ENCODE data around the gene TLE2. TPM values are rescaled to one million over a fixed set of nuclear protein-coding genes. Genes with fewer than 3 reads are reported as not detected.

Gene TLE2
- total RNA-seq, 2 donors from 2014 or later = 34.5 to 45.2 TPM

GRCh38 chr19:3065675-3066357 lies 36.7 kb upstream of the TLE2 start:
- H3K27me3 ChIP-seq = no peaks in the 10 kb centered on the region
- no peaks in the 10 kb centered on the region for H3K9me3 ChIP-seq
- TF ChIP-seq POLR2A (IDR thresholded peaks at IDR 0.05) (peak in 1 of 3 donors; percentile 17), CTCF (IDR thresholded peaks at IDR 0.05) (peak in 1 of 7 experiments; percentile 14)
- peaks cover 34% of the 10 kb centered on the region for H3K4me1 ChIP-seq
- no peak overlapping the region for H3K4me3 ChIP-seq
- peak; percentile 38 for ATAC-seq
- intact Hi-C loops (cut with DNase I) = no loop called here
- no peaks in the 10 kb centered on the region for H3K36me3 ChIP-seq (replicated peaks in 1 of 2; ENCODE audit: insufficient read depth in 1 of 2, low read depth in 2 of 2)
- DNase-seq = peak; percentile 56 to 77 (median 74)
- peak overlapping the region; percentile 56 to 80 (median 78) for H3K27ac ChIP-seq
- 30 to 41% methylated on average over 8 to 15 of the region's 15 CpGs for WGBS, 2 donors

GRCh38 chr19:3064011-3064330 lies 34.9 kb upstream of the TLE2 start:
- 88 to 93% methylated on average over 7 of the region's 7 CpGs for WGBS, 2 donors
- H3K27me3 ChIP-seq = no peaks in the 10 kb centered on the region
- H3K27ac ChIP-seq = peak overlapping the region in 1 of 4 donors; percentile 96
- H3K4me1 ChIP-seq = peaks cover 52% of the 10 kb centered on the region
- no peak for TF ChIP-seq POLR2A (IDR thresholded peaks at IDR 0.05)
- no peak for TF ChIP-seq CTCF (IDR thresholded peaks at IDR 0.05)
- ATAC-seq = no peak
- no peak for DNase-seq
- H3K9me3 ChIP-seq = no peaks in the 10 kb centered on the region
- no peak overlapping the region for H3K4me3 ChIP-seq
- intact Hi-C loops (cut with DNase I) = no loop called here
- H3K36me3 ChIP-seq (replicated peaks in 1 of 2; ENCODE audit: insufficient read depth in 1 of 2, low read depth in 2 of 2) = peaks cover 0 to 3% of the 10 kb centered on the region in 2 donors

- intact Hi-C loops (cut with DNase I) = no loop called here
- DNase-seq (peak; percentile 67 to 85 (median 82)), ATAC-seq (peak; percentile 67)
- Histone ChIP-seq H3K27ac (peak within 1 kb of the TSS; percentile 90 to 98 (median 96)), H3K36me3 (replicated peaks in 1 of 2; ENCODE audit: insufficient read depth in 1 of 2, low read depth in 2 of 2) (peaks cover 0 to 3% of the 10 kb centered on the region in 2 donors), H3K27me3 (no peaks in the 10 kb centered on the region), H3K4me1 (peaks cover 67% of the 10 kb centered on the region), H3K4me3 (peak within 1 kb of the TSS; percentile 31 to 98), H3K9me3 (no peaks in the 10 kb centered on the region)
- WGBS, 2 donors = 1 to 8% methylated on average over 12 to 56 of the region's 111 CpGs
- TF ChIP-seq POLR2A (IDR thresholded peaks at IDR 0.05) (no peak), CTCF (IDR thresholded peaks at IDR 0.05) (peak in 1 of 7 experiments; percentile 5)
Measured at GRCh38 chr19:3062165-3063105, 33.4 kb upstream of the TLE2 start, which contains the start of gene TLE5. TSS of gene TLE5 (minus strand) at chr19:3062495. CDS start at chr19:3062200, 295 bp downstream.

GRCh38 chr19:3061182-3062161 lies 32.4 kb upstream of the TLE2 start:
- Histone ChIP-seq H3K27ac (peak overlapping the region; percentile 90 to 98 (median 96)), H3K36me3 (replicated peaks in 1 of 2; ENCODE audit: insufficient read depth in 1 of 2, low read depth in 2 of 2) (peaks cover 0 to 3% of the 10 kb centered on the region in 2 donors), H3K27me3 (no peaks in the 10 kb centered on the region), H3K4me1 (peaks cover 77% of the 10 kb centered on the region), H3K4me3 (peak overlapping the region; percentile 31 to 98), H3K9me3 (no peaks in the 10 kb centered on the region)
- 0 to 1% methylated on average over 1 to 60 of the region's 88 CpGs for WGBS, 2 donors
- TF ChIP-seq CTCF (IDR thresholded peaks at IDR 0.05) = peak in 4 of 7 experiments; percentile 11 to 31 (median 16)
- TF ChIP-seq POLR2A (IDR thresholded peaks at IDR 0.05) = peak in 1 of 3 donors; percentile 36
- intact Hi-C loops (cut with DNase I) = no loop called here
- DNase-seq = peak in 2 of 4 donors; percentile 40 to 56
- ATAC-seq = no peak
